ENCODE data around the gene GRK1. TPM values are rescaled to one million over a fixed set of nuclear protein-coding genes. Genes with fewer than 3 reads are reported as not detected.

The GRK1 gene
- total RNA-seq, 1 donor from 2014 or later = 1.2 TPM

DNA sequence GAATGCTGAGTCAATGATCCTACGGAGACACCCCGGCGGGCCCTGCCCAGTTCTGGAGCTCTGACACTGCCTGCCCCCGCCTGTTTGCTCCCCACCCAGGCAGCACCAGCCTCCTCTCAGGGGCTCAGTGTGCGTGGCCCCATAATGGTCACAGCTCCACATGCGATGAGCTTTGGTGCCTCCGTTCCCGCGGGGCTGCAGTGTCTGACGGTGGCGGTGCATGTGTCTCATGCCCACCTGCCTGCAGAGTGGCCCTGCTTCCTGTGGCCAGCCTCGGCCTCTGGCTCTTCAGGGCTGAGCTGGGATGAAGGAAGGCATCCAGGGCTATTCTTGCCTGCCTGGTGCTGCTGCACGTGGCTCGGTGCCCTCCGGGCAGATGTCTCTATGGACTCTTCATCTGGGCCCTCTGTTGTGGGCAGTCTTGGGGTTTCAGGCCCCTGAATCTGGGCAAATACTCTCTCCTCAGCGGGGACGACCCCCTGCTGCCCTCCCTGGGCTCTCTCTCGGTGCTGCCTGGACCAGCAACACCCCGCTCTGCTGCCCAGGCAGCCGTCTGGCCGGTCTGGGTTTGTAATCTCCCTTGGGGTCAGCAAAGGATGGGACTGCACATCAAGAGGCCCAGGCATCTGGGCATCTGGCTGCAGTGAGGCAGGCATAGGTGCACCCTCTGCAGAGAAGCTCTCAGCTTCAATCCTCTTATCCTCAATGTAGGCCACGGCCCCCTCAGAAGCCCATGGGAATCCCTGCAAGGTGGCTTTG, 72.7 kb downstream of the GRK1 start:
- no peak for DNase-seq
- no peak for TF ChIP-seq CTCF (IDR thresholded peaks at IDR 0.05; ENCODE audit: partially characterized antibody, unreplicated experiment)
- Mint-ChIP-seq H3K9me3 (ENCODE audit: unreplicated experiment) (peaks cover 7% of the 10 kb centered on the region), H3K36me3 (ENCODE audit: unreplicated experiment) (no peaks in the 10 kb centered on the region), H3K27ac (ENCODE audit: unreplicated experiment) (no peak overlapping the region), H3K4me1 (ENCODE audit: low read depth, unreplicated experiment) (peaks cover 9% of the 10 kb centered on the region), H3K27me3 (ENCODE audit: unreplicated experiment) (peaks cover 5% of the 10 kb centered on the region), H3K4me3 (ENCODE audit: unreplicated experiment) (no peak overlapping the region)

DNA sequence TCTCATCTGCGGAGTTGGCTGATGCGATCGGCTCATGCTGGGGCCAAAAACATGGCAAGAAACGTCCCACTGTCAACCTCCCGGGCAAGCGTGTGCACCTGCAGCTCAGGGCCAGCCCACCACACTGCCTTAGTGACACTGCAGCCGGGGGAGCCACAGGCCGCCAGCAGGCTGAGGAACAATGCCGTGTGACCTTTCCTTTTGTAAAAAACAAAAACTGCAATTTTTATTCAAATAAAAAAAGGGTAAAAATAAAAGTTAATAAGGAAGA, 73.2 kb downstream of the GRK1 start:
- DNase-seq = no peak
- Mint-ChIP-seq H3K27me3 (ENCODE audit: unreplicated experiment) (peaks cover 3% of the 10 kb centered on the region), H3K4me1 (ENCODE audit: low read depth, unreplicated experiment) (peaks cover 12% of the 10 kb centered on the region), H3K27ac (ENCODE audit: unreplicated experiment) (no peak overlapping the region), H3K4me3 (ENCODE audit: unreplicated experiment) (no peak overlapping the region), H3K36me3 (ENCODE audit: unreplicated experiment) (no peaks in the 10 kb centered on the region), H3K9me3 (ENCODE audit: unreplicated experiment) (peaks cover 11% of the 10 kb centered on the region)
- TF ChIP-seq CTCF (IDR thresholded peaks at IDR 0.05; ENCODE audit: partially characterized antibody, unreplicated experiment) = no peak

GRCh38 chr13:113740661-113741060, 73.6 kb downstream of the GRK1 start:
- Mint-ChIP-seq H3K27ac (ENCODE audit: unreplicated experiment) (no peak overlapping the region), H3K4me1 (ENCODE audit: low read depth, unreplicated experiment) (peaks cover 12% of the 10 kb centered on the region), H3K4me3 (ENCODE audit: unreplicated experiment) (no peak overlapping the region), H3K27me3 (ENCODE audit: unreplicated experiment) (peaks cover 5% of the 10 kb centered on the region), H3K36me3 (ENCODE audit: unreplicated experiment) (no peaks in the 10 kb centered on the region), H3K9me3 (ENCODE audit: unreplicated experiment) (peaks cover 11% of the 10 kb centered on the region)
- DNase-seq = no peak
- TF ChIP-seq CTCF (IDR thresholded peaks at IDR 0.05; ENCODE audit: partially characterized antibody, unreplicated experiment) = no peak

GRCh38 chr13:113741191-113741668, 74.2 kb downstream of the GRK1 start:
- Mint-ChIP-seq H3K4me1 (ENCODE audit: low read depth, unreplicated experiment) (peaks cover 14% of the 10 kb centered on the region), H3K36me3 (ENCODE audit: unreplicated experiment) (no peaks in the 10 kb centered on the region), H3K27ac (ENCODE audit: unreplicated experiment) (no peak overlapping the region), H3K9me3 (ENCODE audit: unreplicated experiment) (peaks cover 11% of the 10 kb centered on the region), H3K4me3 (ENCODE audit: unreplicated experiment) (no peak overlapping the region), H3K27me3 (ENCODE audit: unreplicated experiment) (peaks cover 7% of the 10 kb centered on the region)
- TF ChIP-seq CTCF (IDR thresholded peaks at IDR 0.05; ENCODE audit: partially characterized antibody, unreplicated experiment) = no peak
- DNase-seq = no peak

GRCh38 chr13:113742000-113742441, 75.0 kb downstream of the GRK1 start:
- H3K9me3 Mint-ChIP-seq (ENCODE audit: unreplicated experiment) = peaks cover 11% of the 10 kb centered on the region
- DNase-seq = peak; percentile 65
- TF ChIP-seq CTCF (IDR thresholded peaks at IDR 0.05; ENCODE audit: partially characterized antibody, unreplicated experiment) = no peak
- peaks cover 7% of the 10 kb centered on the region for H3K27me3 Mint-ChIP-seq (ENCODE audit: unreplicated experiment)
- no peak overlapping the region for H3K27ac Mint-ChIP-seq (ENCODE audit: unreplicated experiment)
- H3K4me3 Mint-ChIP-seq (ENCODE audit: unreplicated experiment) = no peak overlapping the region
- H3K36me3 Mint-ChIP-seq (ENCODE audit: unreplicated experiment) = no peaks in the 10 kb centered on the region
- peaks cover 17% of the 10 kb centered on the region for H3K4me1 Mint-ChIP-seq (ENCODE audit: low read depth, unreplicated experiment)

Measured in glutamatergic neuron (in vitro differentiated cells).